Endometrium (tissue), 2 donors: Measurements from ENCODE around the gene PSMB5.

Experiments
- FAIRE-seq: peaks from 2 replicates; lab custom pipeline; 2012; peaks lifted over from hg19 to GRCh38; lab: Jason Lieb, UNC
- donor health status: control.
- donor health status: control.

The PSMB5 gene

GRCh38 chr14:22986508-22987054, 48.1 kb downstream of the PSMB5 start:
- no peak for FAIRE-seq

- no peak for FAIRE-seq
These were observed 48.7 kb downstream of the PSMB5 start for GRCh38 chr14:22985894-22986507.

GRCh38 chr14:22984959-22985658, 49.6 kb downstream of the PSMB5 start:
- FAIRE-seq, result no peak

GRCh38 chr14:22982477-22983245, 52.0 kb downstream of the PSMB5 start, which contains the start of gene AJUBA:
Gene AJUBA (minus strand): TSS chr14:22982551. CDS start chr14:22982266, 285 bp downstream.
- FAIRE-seq, result no peak

GRCh38 chr14:22981876-22982476, 52.7 kb downstream of the PSMB5 start:
- FAIRE-seq, result no peak

- FAIRE-seq, result no peak
These were observed 53.4 kb downstream of the PSMB5 start for GRCh38 chr14:22981090-22981875.

- no peak for FAIRE-seq
These were observed 54.0 kb downstream of the PSMB5 start for GRCh38 chr14:22980672-22981089.

GRCh38 chr14:22979748-22980392, 54.8 kb downstream of the PSMB5 start:
- FAIRE-seq, result no peak

- no peak for FAIRE-seq
These were observed 55.6 kb downstream of the PSMB5 start for GRCh38 chr14:22978981-22979671.

- no peak for FAIRE-seq
These were observed 56.2 kb downstream of the PSMB5 start for GRCh38 chr14:22978487-22978837.

GRCh38 chr14:22977684-22978486, 56.8 kb downstream of the PSMB5 start:
- FAIRE-seq, result no peak

- FAIRE-seq, result no peak
These were observed 57.3 kb downstream of the PSMB5 start for GRCh38 chr14:22977434-22977683.

- no peak for FAIRE-seq
These were observed 57.9 kb downstream of the PSMB5 start for GRCh38 chr14:22976620-22977433.
